Ascending aorta (tissue), 2 donors: Measurements from ENCODE around the gene DIP2C. TPM values are rescaled to one million over a fixed set of nuclear protein-coding genes. Genes with fewer than 3 reads are reported as not detected.

Experiments
- DNase-seq, 2 donors: peaks; one replicate each; pipeline ENCODE4 v3.0.0-alpha.2; 2019; ENCODE audit warnings: low spot score in 2 of 2
- H3K27ac ChIP-seq, 2 donors: fragments of 200-600 bp; sonication (generic); one replicate each; pipeline ENCODE4 v1.5.1; 2016 to 2017; ENCODE audit warnings: mild to moderate bottlenecking in 1 of 2
- H3K27me3 ChIP-seq: fragments of 200-600 bp; sonication (generic); one replicate; pipeline ENCODE4 v1.5.1; 2017
- H3K36me3 ChIP-seq, 2 donors: fragments of 200-600 bp; sonication (generic); one replicate each; pipeline ENCODE4 v1.5.1; 2016
- H3K4me1 ChIP-seq, 2 donors: fragments of 200-600 bp; sonication (generic); one replicate each; pipeline ENCODE4 v1.5.1; 2016 to 2017; ENCODE audit warnings: mild to moderate bottlenecking in 1 of 2
- H3K4me3 ChIP-seq, 2 donors: fragments of 200-600 bp; sonication (generic); one replicate each; pipeline ENCODE4 v1.5.1; 2016 to 2017; ENCODE audit warnings: mild to moderate bottlenecking in 1 of 2
- H3K9me3 ChIP-seq, 2 donors: fragments of 200-600 bp; sonication (generic); one replicate each; pipeline ENCODE4 v1.5.1; 2016
- intact Hi-C: fragments of 100-400 bp; cut with DNase I; formaldehyde crosslinking; loops from one replicate; pipeline ENCODE4 v1.15.1; 2023
- total RNA-seq: library from RNA; depleted of rRNA; stranded (reverse); fragments of >200 nt; gene quantifications from one replicate; pipeline ENCODE4 v1.1.0, GENCODE V29; 2016
- TF ChIP-seq, protein P1 (sequence below), 3 experiments: fragments of 200-600 bp in 2 of 3; fragments of 450-650 bp in 1 of 3; sonication (generic) in 2 of 3; IDR thresholded peaks; one replicate each; pipeline ENCODE4 v1.5.1; 2016 to 2019; ENCODE audit warnings: antibody characterized with exemption in 3 of 3, mild to moderate bottlenecking in 1 of 3, moderate library complexity in 1 of 3

The DIP2C gene
- total RNA-seq, 1 donor from 2014 or later: 14.7 TPM

DNA sequence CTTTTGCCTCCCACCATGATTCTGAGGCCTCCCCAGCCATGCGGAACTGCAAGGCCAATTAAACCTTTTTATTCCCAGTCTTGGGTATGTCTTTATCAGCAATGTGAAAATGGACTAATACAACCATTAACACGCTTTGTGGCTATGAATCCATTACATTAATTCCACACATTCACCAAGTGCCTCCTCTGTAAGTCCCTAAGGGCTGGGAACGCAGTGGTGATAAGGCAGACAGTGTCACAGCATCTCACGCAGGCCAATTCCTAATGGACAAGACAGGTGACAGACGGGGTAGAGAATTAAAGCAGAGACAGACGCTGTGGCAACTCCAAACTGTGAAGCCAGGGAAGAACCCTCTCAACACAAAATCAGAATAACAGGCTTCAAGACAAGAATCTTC is 247.8 kb downstream of the DIP2C start:
- Histone ChIP-seq H3K27ac (no peak overlapping the region), H3K4me1 (no peaks in the 10 kb centered on the region), H3K27me3 (no peaks in the 10 kb centered on the region), H3K9me3 (no peaks in the 10 kb centered on the region), H3K36me3 (peaks cover 0 to 10% of the 10 kb centered on the region in 2 donors), H3K4me3 (no peak overlapping the region)
- DNase-seq: no peak
- TF ChIP-seq, protein P1, sequence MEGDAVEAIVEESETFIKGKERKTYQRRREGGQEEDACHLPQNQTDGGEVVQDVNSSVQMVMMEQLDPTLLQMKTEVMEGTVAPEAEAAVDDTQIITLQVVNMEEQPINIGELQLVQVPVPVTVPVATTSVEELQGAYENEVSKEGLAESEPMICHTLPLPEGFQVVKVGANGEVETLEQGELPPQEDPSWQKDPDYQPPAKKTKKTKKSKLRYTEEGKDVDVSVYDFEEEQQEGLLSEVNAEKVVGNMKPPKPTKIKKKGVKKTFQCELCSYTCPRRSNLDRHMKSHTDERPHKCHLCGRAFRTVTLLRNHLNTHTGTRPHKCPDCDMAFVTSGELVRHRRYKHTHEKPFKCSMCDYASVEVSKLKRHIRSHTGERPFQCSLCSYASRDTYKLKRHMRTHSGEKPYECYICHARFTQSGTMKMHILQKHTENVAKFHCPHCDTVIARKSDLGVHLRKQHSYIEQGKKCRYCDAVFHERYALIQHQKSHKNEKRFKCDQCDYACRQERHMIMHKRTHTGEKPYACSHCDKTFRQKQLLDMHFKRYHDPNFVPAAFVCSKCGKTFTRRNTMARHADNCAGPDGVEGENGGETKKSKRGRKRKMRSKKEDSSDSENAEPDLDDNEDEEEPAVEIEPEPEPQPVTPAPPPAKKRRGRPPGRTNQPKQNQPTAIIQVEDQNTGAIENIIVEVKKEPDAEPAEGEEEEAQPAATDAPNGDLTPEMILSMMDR (IDR thresholded peaks at IDR 0.05): no peak
- intact Hi-C loops: no loop called here

DNA sequence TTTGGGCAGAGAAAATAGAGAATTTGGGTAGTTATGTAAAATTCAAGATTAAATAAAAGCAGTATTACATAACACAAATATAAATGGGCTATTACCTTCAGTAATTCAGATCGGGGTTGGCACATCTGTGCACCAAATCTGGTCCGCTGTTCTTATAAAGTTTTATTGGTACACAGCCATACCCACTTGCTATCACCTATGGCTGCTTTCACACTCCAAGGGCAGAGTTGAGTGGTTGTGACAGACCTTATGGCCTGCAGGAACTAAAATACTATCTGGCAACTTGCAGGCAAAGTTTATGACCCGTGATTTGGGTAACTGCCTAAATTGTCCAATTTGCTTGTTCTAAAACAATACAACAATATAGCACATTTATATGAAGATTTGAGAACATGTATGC is 249.3 kb downstream of the DIP2C start:
- intact Hi-C loops: no loop called here
- no peaks in the 10 kb centered on the region for H3K27me3 ChIP-seq
- H3K36me3 ChIP-seq: peaks cover 0 to 10% of the 10 kb centered on the region in 2 donors
- TF ChIP-seq, protein P1 (IDR thresholded peaks at IDR 0.05): no peak
- H3K27ac ChIP-seq: no peak overlapping the region
- DNase-seq: no peak
- no peaks in the 10 kb centered on the region for H3K4me1 ChIP-seq
- H3K9me3 ChIP-seq: no peaks in the 10 kb centered on the region
- H3K4me3 ChIP-seq: no peak overlapping the region

DNA sequence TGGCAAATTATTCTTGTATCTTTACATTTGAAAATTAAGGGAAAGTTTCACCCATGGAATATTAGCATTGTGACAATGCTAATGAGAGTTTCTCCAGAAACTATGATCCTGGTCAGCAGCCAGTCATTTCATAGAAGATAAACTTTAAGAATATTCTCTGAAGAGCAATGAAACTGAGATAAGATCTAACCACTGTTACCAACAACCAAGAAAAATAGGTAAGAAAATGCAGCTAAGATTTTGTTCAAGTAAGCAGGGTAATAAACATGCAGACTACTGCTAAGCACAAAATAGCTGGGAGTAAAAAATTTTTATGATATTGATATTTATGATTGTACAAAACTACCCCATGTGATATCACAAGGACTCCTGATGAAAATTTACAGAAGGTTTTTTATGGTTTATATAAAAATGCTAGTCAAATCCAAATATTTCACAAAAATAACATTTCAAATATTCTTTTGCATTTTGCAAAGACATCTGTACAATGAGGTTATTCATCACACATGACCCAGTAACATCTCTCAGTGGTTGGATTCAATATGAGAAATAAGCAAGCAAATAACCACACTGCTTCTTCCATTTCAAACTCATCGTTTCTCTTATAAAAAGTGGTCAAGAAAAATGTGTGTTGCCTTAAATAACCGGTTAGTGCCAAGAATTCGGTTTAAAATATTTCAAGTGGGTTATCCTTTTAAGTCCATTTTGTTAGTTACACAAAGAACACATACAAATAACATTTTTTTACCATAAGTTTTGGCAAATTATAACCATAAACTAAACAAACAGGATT is 251.6 kb downstream of the DIP2C start:
- Histone ChIP-seq H3K36me3 (peaks cover 0 to 10% of the 10 kb centered on the region in 2 donors), H3K4me3 (no peak overlapping the region), H3K27ac (no peak overlapping the region), H3K9me3 (no peaks in the 10 kb centered on the region), H3K27me3 (no peaks in the 10 kb centered on the region), H3K4me1 (no peaks in the 10 kb centered on the region)
- no peak for DNase-seq
- intact Hi-C loops: no loop called here
- TF ChIP-seq, protein P1 (IDR thresholded peaks at IDR 0.05): no peak

DNA sequence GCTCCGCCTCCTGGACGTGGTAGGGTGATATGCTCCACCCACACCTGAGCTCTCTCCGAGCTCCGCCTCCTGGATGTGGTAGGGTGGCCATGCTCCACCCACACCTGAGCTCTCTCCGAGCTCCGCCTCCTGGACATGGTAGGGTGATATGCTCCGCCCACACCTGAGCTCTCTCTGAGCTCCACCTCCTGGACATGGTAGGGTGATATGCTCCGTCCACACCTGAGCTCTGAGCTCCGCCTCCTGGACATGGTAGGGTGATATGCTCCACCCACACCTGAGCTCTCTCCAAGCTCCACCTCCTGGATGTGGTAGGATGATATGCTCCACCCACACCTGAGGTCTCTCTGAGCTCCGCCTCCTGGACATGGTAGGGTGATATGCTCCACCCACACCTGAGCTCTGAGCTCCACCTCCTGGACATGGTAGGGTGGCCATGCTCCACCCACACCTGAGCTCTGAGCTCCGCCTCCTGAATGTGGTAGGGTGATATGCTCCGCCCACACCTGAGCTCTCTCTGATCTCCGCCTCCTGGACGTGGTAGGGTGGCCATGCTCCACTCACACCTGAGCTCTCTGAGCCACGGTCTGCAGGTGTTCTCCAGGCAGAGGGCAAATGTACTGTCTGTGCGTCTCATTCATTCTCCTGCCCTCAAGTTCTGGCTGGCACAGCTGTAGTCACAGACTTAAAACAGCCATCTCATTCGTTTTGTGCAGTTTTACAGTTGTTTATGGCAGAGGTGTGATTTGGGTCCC is 252.4 kb downstream of the DIP2C start:
- intact Hi-C loops: no loop called here
- TF ChIP-seq, protein P1 (IDR thresholded peaks at IDR 0.05): no peak
- no peaks in the 10 kb centered on the region for H3K9me3 ChIP-seq
- peaks cover 0 to 10% of the 10 kb centered on the region in 2 donors for H3K36me3 ChIP-seq
- no peaks in the 10 kb centered on the region for H3K4me1 ChIP-seq
- DNase-seq: no peak
- no peaks in the 10 kb centered on the region for H3K27me3 ChIP-seq
- no peak overlapping the region for H3K4me3 ChIP-seq
- H3K27ac ChIP-seq: no peak overlapping the region

DNA sequence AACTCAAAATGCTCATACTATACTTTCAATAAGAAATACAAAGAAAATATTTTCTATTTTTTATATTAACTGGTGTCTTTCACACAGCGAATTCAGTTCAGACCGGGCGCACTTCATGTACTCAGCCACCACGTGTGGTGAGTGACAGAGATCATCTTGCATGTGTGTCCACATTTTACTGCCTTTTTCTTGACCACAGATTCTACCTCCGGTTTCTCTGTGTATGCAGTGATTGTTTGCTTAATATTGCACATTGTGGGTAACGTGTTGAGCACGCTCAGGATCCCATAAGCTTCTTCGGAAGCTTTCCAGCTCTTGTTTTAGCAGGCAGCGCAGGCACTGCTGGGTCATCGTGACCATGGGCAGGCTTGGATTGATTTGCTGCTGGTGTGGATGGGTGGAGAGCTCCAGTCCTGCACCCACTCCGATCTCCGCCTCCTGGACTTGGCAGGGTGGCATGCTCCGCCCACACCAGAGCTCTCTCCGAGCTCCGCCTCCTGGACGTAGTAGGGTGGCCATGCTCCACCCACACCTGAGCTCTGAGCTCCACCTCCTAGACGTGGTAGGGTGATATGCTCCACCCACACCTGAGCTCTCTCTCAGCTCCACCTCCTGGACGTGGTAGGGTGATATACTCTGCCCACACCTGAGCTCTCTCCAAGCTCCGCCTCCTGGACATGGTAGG is 253.3 kb downstream of the DIP2C start:
- no peaks in the 10 kb centered on the region for H3K27me3 ChIP-seq
- intact Hi-C loops: no loop called here

More for the DNA sequence above, 253.3 kb downstream of the DIP2C start:
- Histone ChIP-seq H3K9me3 (no peaks in the 10 kb centered on the region), H3K4me1 (no peaks in the 10 kb centered on the region), H3K36me3 (peaks cover 0 to 10% of the 10 kb centered on the region in 2 donors), H3K4me3 (no peak overlapping the region), H3K27ac (no peak overlapping the region)
- no peak for DNase-seq
- TF ChIP-seq, protein P1 (IDR thresholded peaks at IDR 0.05): no peak
